ENCODE results near the gene RABIF.
A peak's percentile ranks its signal among the peaks of the same experiment; 100 is the strongest.
"Not testable (repeated sequence)": the region's sequence is repeated elsewhere in the genome, so short reads cannot be mapped to it uniquely, and the experiment has no call there.

Gene RABIF

GRCh38 chr1:202835548-202836072 lies 53.3 kb downstream of the RABIF start:
- peak; percentile 56 for DNase-seq
- H3K9me3 Mint-ChIP-seq = no peaks in the 10 kb centered on the region
- CTCF ChIA-PET = interaction anchor here (0.7 to 2.3 kb wide), 3 partner anchors 12 to 32 kb away, joined by 3 to 11 read pairs (median 3); no protein-coding TSS in a partner anchor
- H3K27me3 Mint-ChIP-seq = peaks cover 10% of the 10 kb centered on the region
- peak overlapping the region; percentile 11 for H3K27ac Mint-ChIP-seq
- peak overlapping the region; percentile 38 for H3K4me3 Mint-ChIP-seq
- peaks cover 60% of the 10 kb centered on the region for H3K4me1 Mint-ChIP-seq
- H3K36me3 Mint-ChIP-seq = no peaks in the 10 kb centered on the region

GRCh38 chr1:202834771-202835547 lies 54.0 kb downstream of the RABIF start:
- no peaks in the 10 kb centered on the region for H3K36me3 Mint-ChIP-seq
- H3K27ac Mint-ChIP-seq = peak overlapping the region; percentile 37
- H3K9me3 Mint-ChIP-seq = no peaks in the 10 kb centered on the region
- no peak overlapping the region for H3K4me3 Mint-ChIP-seq
- DNase-seq = no peak
- peaks cover 60% of the 10 kb centered on the region for H3K4me1 Mint-ChIP-seq
- CTCF ChIA-PET = interaction anchor here (0.7 kb wide), 1 partner anchor 13 kb away, joined by 3 read pairs; no protein-coding TSS in a partner anchor
- peaks cover 10% of the 10 kb centered on the region for H3K27me3 Mint-ChIP-seq

GRCh38 chr1:202831906-202832305 lies 57.0 kb downstream of the RABIF start:
- CTCF ChIA-PET = no interaction called here
- peaks cover 9% of the 10 kb centered on the region for H3K27me3 Mint-ChIP-seq
- H3K4me3 Mint-ChIP-seq = no peak overlapping the region
- H3K27ac Mint-ChIP-seq = no peak overlapping the region
- DNase-seq = no peak
- no peaks in the 10 kb centered on the region for H3K9me3 Mint-ChIP-seq
- H3K4me1 Mint-ChIP-seq = peaks cover 47% of the 10 kb centered on the region
- no peaks in the 10 kb centered on the region for H3K36me3 Mint-ChIP-seq

GRCh38 chr1:202829223-202829622 lies 59.7 kb downstream of the RABIF start:
- H3K27ac Mint-ChIP-seq, H3K4me3 Mint-ChIP-seq, H3K36me3 Mint-ChIP-seq, CTCF ChIA-PET, H3K9me3 Mint-ChIP-seq, DNase-seq: not testable (repeated sequence)
- H3K4me1 Mint-ChIP-seq = peaks cover 21% of the 10 kb centered on the region
- H3K27me3 Mint-ChIP-seq = peaks cover 24% of the 10 kb centered on the region

Measured in activated naive CD4-positive, alpha-beta T cell treated with anti-CD3 and anti-CD28 coated beads, Interleukin-2, amount 10 ng/mL, durations not matched to agents 7 days and 5 days (primary cell).